GM21367 (cell line): Measurements from ENCODE around the gene EBLN2.

Experiments
- ATAC-seq: cut with Tn5 transposase; IDR thresholded peaks from one replicate; pipeline ENCODE4 v1.9.1; 2021; ENCODE audit not compliant: unreplicated experiment

Gene EBLN2

GRCh38 chr3:73101881-73102280 is 40.4 kb downstream of the EBLN2 start:
- no peak for ATAC-seq

- ATAC-seq, result no peak
Observed at GRCh38 chr3:73107215-73107614, 45.8 kb downstream of the EBLN2 start.

GRCh38 chr3:73107676-73108187 is 46.3 kb downstream of the EBLN2 start:
- ATAC-seq, result no peak

GRCh38 chr3:73108750-73109149 is 47.3 kb downstream of the EBLN2 start:
- ATAC-seq, result no peak

- ATAC-seq, result no peak
Observed at GRCh38 chr3:73110530-73110929, 49.1 kb downstream of the EBLN2 start.
